ENCODE measurements around the gene SHH. TPM values are rescaled to one million over a fixed set of nuclear protein-coding genes. Genes with fewer than 3 reads are reported as not detected.

Gene SHH
- total RNA-seq, 1 donor from 2014 or later, result 35.8 TPM

- H3K4me1 Mint-ChIP-seq (ENCODE audit: low read depth), result peaks cover 15% of the 10 kb centered on the region
- TF ChIP-seq CTCF (IDR thresholded peaks at IDR 0.05; ENCODE audit: unreplicated experiment), result no peak
- H3K36me3 Mint-ChIP-seq (ENCODE audit: insufficient read depth), result peaks cover 39% of the 10 kb centered on the region
- H3K27me3 Mint-ChIP-seq, result peaks cover 10% of the 10 kb centered on the region
- no peak overlapping the region for H3K4me3 Mint-ChIP-seq (ENCODE audit: low read depth)
- no peaks in the 10 kb centered on the region for H3K9me3 Mint-ChIP-seq (ENCODE audit: low read depth)
- DNase-seq (ENCODE audit: low spot score, unreplicated experiment), result no peak
- no peak overlapping the region for H3K27ac Mint-ChIP-seq
These were observed 30.8 kb downstream of the SHH start for GRCh38 chr7:155781433-155781832.

- no peaks in the 10 kb centered on the region for H3K9me3 Mint-ChIP-seq (ENCODE audit: low read depth)
- DNase-seq (ENCODE audit: low spot score, unreplicated experiment), result no peak
- no peak overlapping the region for H3K27ac Mint-ChIP-seq
- TF ChIP-seq CTCF (IDR thresholded peaks at IDR 0.05; ENCODE audit: unreplicated experiment), result no peak
- H3K36me3 Mint-ChIP-seq (ENCODE audit: insufficient read depth), result peaks cover 39% of the 10 kb centered on the region
- H3K4me3 Mint-ChIP-seq (ENCODE audit: low read depth), result no peak overlapping the region
- H3K4me1 Mint-ChIP-seq (ENCODE audit: low read depth), result peaks cover 15% of the 10 kb centered on the region
- peaks cover 5% of the 10 kb centered on the region for H3K27me3 Mint-ChIP-seq
These were observed 31.4 kb downstream of the SHH start for GRCh38 chr7:155780884-155781283.

- H3K27me3 Mint-ChIP-seq, result no peaks in the 10 kb centered on the region
- TF ChIP-seq CTCF (IDR thresholded peaks at IDR 0.05; ENCODE audit: unreplicated experiment), result no peak
- H3K4me3 Mint-ChIP-seq (ENCODE audit: low read depth), result no peak overlapping the region
- peaks cover 42% of the 10 kb centered on the region for H3K36me3 Mint-ChIP-seq (ENCODE audit: insufficient read depth)
- H3K27ac Mint-ChIP-seq, result no peak overlapping the region
- peaks cover 16% of the 10 kb centered on the region for H3K4me1 Mint-ChIP-seq (ENCODE audit: low read depth)
- no peak for DNase-seq (ENCODE audit: low spot score, unreplicated experiment)
- H3K9me3 Mint-ChIP-seq (ENCODE audit: low read depth), result no peaks in the 10 kb centered on the region
These were observed 33.9 kb downstream of the SHH start for GRCh38 chr7:155778349-155778748.

- H3K4me3 Mint-ChIP-seq (ENCODE audit: low read depth), result no peak overlapping the region
- H3K36me3 Mint-ChIP-seq (ENCODE audit: insufficient read depth), result peaks cover 42% of the 10 kb centered on the region
- DNase-seq (ENCODE audit: low spot score, unreplicated experiment), result no peak
- no peak overlapping the region for H3K27ac Mint-ChIP-seq
- H3K9me3 Mint-ChIP-seq (ENCODE audit: low read depth), result no peaks in the 10 kb centered on the region
- H3K27me3 Mint-ChIP-seq, result no peaks in the 10 kb centered on the region
- peaks cover 16% of the 10 kb centered on the region for H3K4me1 Mint-ChIP-seq (ENCODE audit: low read depth)
- TF ChIP-seq CTCF (IDR thresholded peaks at IDR 0.05; ENCODE audit: unreplicated experiment), result no peak
These were observed 35.7 kb downstream of the SHH start for GRCh38 chr7:155776606-155777005.

- no peaks in the 10 kb centered on the region for H3K27me3 Mint-ChIP-seq
- peaks cover 16% of the 10 kb centered on the region for H3K4me1 Mint-ChIP-seq (ENCODE audit: low read depth)
- no peak overlapping the region for H3K27ac Mint-ChIP-seq
- TF ChIP-seq CTCF (IDR thresholded peaks at IDR 0.05; ENCODE audit: unreplicated experiment), result no peak
- no peak for DNase-seq (ENCODE audit: low spot score, unreplicated experiment)
- H3K4me3 Mint-ChIP-seq (ENCODE audit: low read depth), result no peak overlapping the region
- H3K9me3 Mint-ChIP-seq (ENCODE audit: low read depth), result no peaks in the 10 kb centered on the region
- H3K36me3 Mint-ChIP-seq (ENCODE audit: insufficient read depth), result peaks cover 36% of the 10 kb centered on the region
These were observed 36.6 kb downstream of the SHH start for GRCh38 chr7:155775691-155776090.

Data from progenitor cell of endocrine pancreas (in vitro differentiated cells).